GM08714 (cell line): ENCODE data around the gene PGAP2.
"Not testable (repeated sequence)": the region's sequence is repeated elsewhere in the genome, so short reads cannot be mapped to it uniquely, and the experiment has no call there.

ENCODE experiments used
- H3K4me3 ChIP-seq: fragments of 200-500 bp; sonication (Bioruptor generic); 2 replicates; pipeline ENCODE4 v1.5.1; 2014; ENCODE audit warnings: mild to moderate bottlenecking, low read length, inconsistent platforms
- ZNF274 ChIP-seq: IDR thresholded peaks from 2 replicates; pipeline ENCODE4 v1.6.1; 2012; ENCODE audit warnings: mild to moderate bottlenecking, low read depth, low read length

The PGAP2 gene

DNA sequence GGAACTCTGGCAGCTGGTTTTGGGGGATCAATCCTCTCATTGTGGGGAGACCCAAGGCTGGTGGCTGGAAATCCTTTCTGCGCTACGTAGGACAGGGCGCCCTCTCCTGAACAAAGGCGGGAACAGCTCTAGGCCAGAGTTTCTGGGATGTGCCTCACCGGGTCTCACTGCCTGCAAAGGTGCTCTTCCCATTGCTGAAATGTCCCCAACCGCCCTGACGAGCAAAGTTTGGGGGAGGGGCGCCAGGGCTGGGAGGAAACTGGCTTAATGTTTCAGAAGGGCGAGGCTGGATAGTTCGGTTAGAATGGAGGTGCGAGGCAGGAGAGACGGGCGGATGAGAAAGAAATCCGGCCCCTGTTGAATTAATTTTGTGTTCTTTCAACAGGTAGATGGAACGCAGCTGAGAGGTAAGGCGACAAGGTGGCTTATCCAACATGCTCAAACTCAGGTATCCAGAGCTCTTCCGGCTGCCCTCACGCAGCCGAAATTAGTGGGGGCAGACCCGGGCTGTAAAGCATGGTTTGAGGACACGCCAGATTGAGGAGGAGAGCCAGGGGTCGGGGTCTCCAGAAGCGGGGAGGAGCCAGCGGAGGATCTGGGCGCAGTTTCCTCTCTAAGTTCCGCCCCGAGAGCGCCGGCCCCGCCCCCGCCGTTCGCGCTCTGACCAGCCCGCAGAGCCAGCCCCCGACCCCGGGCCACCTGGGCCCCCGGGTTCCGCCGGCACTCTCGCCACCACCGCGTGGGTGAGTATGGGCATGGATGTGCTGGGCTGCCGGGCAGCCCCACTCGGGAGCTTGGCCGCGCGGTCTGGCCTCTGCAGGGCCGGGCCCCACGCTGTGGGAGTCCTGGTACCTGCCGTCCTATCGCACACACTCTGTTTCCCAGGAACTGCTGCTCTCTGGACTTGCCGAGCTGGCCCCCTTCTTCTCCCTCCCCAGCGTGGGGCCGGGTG, at the start of gene PGAP2:
TSS of gene PGAP2 (plus strand) at position 652 of the 952 bp plus-strand sequence. CDS start 2,700 bp downstream, outside the sequence.
- H3K4me3 ChIP-seq: peak within 1 kb of the TSS; percentile 67
- no peak for TF ChIP-seq ZNF274

DNA sequence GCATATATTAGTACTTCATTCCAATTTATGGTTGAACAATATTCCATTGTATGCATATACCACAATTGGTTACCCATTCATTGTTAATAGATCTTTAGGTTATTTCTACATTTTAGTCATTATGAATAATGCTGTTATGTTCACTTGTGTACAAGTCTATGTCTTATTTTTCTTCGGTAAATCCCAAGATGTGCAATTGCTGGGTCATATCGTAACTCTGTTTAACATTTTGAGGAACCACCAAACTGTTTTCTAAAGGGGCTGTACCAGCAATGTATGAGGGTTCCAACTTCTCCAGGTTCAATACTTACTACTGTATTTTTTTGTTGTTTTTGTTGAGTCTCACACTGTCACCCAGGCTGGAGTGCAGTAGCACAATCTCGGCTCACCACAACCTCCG, 44.1 kb upstream of the PGAP2 start:
- no peak overlapping the region for H3K4me3 ChIP-seq
- TF ChIP-seq ZNF274: no peak

DNA sequence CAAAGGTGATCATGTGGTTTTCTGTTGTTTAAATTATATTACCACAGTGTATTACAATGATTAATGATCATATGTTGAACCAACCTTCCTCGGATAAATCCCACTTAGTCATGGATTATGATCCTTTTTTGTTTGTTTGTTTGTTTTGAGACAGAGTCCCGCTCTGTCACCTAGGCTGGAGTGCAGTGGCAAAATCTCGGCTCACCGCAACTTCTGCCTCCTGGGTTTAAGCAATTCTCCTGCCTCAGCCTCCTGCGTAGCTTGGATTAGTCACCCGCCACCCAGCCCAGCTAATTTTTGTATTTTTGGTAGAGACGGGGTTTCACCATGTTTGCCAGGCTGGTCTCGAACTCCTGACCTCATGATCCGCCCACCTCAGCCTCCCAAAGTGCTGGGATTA, 41.5 kb upstream of the PGAP2 start:
- not testable (repeated sequence) for H3K4me3 ChIP-seq

DNA sequence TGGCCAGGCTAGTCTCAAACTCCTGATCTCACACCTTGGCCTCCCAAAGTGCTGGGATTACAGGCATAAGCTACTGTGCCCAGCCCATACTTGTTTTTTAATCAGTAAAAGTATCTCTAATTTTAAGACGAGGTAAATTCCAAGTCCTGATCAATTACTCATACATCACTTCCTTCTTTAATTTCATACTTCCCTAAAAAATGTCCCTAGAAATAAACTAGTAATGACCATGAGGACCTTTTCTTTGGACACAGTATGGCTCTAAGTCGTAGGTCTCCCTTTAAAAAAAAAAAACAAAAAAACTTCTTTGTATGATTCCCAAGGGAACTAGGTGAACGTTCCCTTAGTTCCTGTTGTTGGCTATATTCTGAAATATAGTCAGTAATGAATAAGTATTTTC, 40.8 kb upstream of the PGAP2 start:
- no peak for TF ChIP-seq ZNF274
- no peak overlapping the region for H3K4me3 ChIP-seq

DNA sequence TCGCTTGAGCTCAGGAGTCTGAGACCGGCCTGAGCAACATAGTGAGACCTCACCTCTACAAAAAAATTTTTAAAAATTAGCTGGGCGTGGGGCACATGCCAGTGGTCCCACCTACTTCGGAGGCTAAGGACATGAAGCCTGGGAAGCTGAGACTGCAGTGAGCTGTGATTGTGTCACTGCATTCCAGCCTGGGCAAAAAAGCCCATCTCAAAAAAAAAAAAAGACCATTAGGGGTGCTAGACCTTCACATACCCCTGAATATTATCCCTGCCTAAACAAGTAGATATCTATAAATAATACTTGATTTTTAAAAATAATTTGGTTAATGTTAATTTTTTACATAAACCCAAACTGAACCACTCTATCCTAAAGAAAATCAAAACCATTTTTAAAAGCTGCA, 35.2 kb upstream of the PGAP2 start:
- no peak overlapping the region for H3K4me3 ChIP-seq
- no peak for TF ChIP-seq ZNF274

DNA sequence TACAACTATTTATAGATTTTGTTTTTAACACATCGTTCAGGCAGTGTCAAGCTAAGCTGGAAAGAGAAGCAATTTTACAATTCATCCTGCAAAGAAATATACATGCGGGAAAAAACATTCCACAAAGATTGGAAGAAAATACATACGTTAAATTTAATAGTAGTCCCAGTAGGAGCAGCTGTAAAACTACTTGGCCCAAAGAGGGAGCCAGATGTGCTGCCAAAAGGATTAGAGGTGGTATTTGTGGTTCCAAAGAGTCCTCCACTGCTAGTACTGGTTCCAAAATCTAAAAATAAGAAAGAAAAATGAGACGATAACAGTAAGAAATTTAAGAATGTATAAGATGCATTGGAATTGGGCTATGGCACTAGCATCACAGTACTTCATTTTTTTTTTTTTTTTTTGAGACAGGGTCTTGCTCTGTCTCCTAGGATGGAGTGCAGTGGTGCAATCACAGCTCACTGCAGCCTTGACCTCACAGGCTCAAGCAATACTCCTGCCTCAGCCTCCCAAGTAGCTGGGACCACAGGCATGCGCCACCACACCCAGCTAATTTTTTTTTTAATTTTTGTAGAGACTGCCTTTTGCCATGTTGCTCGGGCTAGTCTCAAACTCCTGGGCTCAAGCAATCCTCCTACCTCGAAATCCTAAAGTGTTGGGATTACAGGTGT, 32.5 kb upstream of the PGAP2 start:
- no peak overlapping the region for H3K4me3 ChIP-seq
- TF ChIP-seq ZNF274: no peak

DNA sequence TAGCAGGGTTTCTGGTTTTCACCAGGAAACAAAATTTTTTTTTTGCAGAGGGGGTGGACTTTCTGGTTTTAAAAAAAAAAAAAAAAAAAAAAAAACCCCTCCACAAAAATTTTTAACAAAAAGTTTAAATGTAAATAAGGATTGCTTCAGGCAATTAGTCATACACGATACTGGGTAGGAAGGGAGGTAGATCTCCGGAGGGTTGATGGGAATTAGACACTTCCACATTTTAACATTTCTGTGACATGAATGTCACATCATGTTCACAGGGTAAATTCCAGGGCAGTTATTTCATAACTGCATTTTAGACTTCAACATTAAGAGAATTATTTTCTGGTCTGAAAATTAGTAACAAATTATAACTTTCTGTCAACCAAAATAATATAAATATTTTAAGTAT, 26.9 kb upstream of the PGAP2 start:
- H3K4me3 ChIP-seq: no peak overlapping the region
- TF ChIP-seq ZNF274: no peak

DNA sequence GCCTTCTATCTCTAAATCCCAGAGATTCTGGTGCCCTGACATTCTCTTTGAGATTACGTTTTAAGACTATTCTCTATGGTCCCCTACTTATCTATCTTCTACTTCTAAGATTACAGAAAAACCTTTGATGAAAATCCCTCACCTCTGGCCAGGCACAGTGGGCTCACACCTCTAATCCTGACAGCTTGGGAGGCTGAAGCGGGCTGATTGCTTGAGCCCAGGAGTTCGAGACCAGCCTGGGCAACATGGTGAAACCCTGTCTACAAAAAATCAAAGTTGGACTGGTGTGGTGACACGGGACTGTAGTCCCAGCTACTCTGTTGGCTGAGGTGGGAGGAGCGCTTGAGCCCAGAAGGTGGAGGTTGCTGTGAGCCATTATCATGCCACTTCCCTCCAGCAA, 25.4 kb upstream of the PGAP2 start:
- no peak for TF ChIP-seq ZNF274
- H3K4me3 ChIP-seq: no peak overlapping the region

DNA sequence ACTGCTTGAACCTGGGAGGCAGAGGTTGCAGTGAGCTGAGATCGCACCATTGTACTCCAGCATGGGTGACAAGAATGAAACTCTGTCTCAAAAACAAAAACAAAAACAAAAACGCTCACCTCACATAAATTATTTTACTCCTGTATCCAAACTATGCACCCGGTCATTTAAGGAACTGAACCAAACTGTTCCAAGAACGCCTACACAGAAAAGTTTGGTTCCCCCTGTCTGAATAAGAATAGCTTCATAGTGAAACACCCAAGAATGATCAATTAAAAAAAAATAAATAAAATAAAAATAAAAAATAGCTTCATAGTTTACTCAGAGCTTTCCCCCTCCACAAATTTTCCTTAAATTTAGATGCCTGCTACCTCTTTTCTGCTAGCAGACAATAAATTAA, 24.7 kb upstream of the PGAP2 start:
- no peak overlapping the region for H3K4me3 ChIP-seq
- TF ChIP-seq ZNF274: no peak

DNA sequence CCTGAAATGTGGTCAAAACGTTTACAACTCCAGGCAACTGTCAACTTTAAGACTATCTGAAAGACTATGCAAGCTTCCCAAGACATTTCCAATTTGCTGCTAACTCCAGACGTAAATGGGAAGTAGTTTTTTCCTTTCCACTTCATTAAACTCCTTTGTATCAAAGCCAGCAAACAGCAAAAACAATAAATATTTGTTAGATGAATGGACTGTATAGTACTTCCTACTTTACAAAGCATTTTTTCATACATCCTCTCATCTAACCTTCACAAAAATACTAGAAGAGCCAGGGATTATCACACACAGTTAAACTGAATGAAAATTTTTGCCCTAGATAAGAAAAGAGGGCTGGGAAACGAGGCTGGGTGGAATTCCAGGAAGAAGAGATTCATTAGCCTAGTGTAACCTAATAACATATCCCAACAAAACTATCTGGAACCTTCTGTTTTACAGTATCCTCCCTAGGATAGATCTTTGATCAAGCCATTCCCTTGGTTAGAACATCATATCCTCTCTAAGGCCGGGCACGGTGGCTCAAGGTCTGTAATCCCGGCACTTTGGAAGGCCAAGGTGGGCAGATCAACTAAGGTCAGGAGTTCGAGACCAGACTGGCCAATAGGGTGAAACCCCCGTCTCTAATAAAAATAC, 21.5 kb upstream of the PGAP2 start:
- TF ChIP-seq ZNF274: no peak
- H3K4me3 ChIP-seq: no peak overlapping the region

DNA sequence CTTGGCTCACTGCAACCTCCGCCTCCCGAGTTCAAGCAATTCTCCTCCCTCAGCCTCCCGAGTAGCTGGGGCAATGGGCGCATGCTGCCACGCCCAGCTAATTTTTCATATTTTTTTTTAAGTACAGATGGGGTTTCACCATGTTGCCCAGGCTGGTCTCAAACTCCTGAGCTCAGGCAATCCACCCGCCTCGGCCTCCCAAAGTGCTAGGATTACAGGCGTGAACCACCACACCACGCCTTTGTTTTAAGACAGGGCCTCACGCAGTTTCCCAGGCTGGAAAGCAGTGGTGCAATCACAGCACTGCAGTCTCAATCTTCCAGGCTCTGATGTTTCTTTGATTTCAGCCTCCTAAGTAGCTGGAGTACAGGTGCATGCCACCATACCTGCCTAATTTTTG, 14.0 kb upstream of the PGAP2 start:
- not testable (repeated sequence) for H3K4me3 ChIP-seq

DNA sequence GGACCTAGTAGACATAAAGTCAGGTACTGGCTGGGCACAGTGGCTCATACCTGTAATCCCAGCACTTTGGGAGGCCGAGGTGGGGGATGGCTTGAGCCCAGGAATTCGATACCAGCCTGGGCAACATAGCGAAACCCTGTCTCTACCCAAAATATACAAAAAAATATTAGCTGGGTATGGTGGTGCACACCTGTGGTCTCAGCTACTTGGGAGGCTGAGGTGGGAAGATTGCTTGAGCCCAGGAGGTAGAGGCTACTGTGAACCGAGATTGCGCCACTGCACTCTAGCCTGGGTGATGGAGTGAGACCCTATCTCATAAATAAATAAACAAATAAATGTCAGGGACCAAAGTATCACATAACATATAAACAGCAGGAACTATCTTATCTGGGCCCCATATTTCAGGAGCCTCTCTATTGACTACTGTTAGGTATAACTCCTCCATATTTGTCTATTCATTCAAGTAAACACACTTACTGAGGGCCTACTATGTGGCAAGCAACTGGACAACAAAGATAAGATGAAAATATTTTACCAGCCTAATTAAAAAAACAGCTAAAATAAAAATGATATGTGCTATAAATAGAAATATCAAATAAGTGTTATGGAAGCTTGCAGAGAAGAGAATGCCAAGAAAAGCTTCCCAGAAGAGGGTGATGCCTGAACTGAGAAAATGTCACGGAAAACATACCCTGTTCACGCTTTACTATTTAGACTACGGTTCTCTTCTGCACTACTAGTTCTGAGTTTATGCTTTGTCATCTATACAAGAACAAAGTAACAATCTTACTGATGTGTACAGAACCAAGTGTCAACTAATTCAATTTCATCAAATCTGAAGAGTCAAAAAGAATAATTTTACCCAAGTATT, 13.0 kb upstream of the PGAP2 start:
- no peak for TF ChIP-seq ZNF274
- no peak overlapping the region; the same call in 1 of the 2 replicates for H3K4me3 ChIP-seq

DNA sequence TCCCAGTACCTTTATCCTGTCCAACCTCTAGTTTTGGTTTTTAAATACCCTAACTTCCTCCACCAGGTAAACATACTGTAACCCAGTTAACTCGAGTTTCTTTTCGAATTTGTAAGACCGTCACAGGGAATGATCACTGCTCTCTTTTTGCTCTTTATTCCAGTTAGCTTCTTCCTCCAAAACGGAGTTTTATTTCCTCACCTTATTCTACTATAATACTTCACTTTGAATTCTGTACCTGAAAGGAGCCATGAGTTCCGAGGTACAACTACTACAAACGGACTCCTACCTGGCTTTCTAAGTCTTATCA, 12.4 kb upstream of the PGAP2 start:
- H3K4me3 ChIP-seq: peak overlapping the region; percentile 91; the same call in 1 of the 2 replicates
- no peak for TF ChIP-seq ZNF274

DNA sequence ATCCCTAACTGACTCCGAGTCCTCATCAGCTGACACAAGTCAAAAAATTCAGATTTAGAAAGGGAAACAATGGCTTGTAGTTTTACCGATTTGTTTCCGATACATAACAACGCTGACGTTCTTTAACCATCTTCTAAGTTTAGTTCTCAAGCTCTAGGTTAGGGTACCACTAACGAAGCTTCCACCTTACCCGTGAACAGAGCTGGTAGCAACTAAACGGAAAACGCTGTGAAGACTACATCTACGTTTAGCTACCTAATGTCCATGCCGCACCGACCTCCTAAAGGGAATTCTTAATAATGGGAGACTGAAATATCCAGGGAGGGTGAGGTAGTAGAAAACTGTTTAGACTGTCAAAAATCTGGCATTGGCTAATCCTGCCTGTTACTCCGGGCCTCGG, 12.0 kb upstream of the PGAP2 start:
- TF ChIP-seq ZNF274: no peak
- peak overlapping the region; percentile 91 for H3K4me3 ChIP-seq

DNA sequence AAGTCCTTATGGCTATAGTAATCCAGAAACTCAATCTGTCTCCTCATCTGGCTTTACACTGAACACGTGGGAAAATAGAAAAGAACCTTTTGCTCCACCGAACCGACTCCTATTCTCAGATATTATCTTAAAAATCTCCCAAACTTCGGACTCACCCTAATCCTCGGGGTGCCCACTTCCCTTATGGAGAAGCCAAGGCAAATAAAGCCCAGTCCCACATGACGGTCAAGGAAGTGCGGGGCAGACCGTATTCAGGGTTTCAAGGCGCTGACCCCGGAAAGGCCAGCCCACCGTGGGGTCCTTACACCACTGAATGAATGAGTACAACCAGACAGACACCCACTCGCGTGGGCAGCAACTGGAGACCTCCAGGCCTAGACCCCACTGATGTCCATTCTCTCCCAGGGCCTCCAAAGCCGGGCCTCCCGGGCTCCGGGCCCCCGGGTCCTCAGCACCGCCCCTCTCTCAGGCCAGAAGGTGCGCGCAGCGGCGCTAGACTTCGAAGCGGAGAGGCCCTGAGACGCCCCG, 11.5 kb upstream of the PGAP2 start:
- peak overlapping the region; percentile 91 for H3K4me3 ChIP-seq

More for the DNA sequence above, 11.5 kb upstream of the PGAP2 start:
- no peak for TF ChIP-seq ZNF274
